H1 (cell line): ENCODE results near the gene PID1. TPM values are rescaled to one million over a fixed set of nuclear protein-coding genes. Genes with fewer than 3 reads are reported as not detected.

ENCODE experiments used
- CREB1 ChIP-seq: IDR thresholded peaks from 2 replicates; pipeline ENCODE4 v1.6.1; 2012; ENCODE audit warnings: inconsistent platforms
- SAP30 ChIP-seq: fragments of 300-600 bp; sonication (generic); IDR thresholded peaks from 2 replicates; pipeline ENCODE4 v1.7.1; 2012; ENCODE audit warnings: low read length, moderate library complexity, mild to moderate bottlenecking, inconsistent platforms; ENCODE audit not compliant: insufficient read depth, insufficient replicate concordance
- polyA plus RNA-seq, 7 experiments: library from polyadenylated mRNA; depleted of rRNA in 3 of 7; stranded (reverse) in 5 of 7; unstranded in 2 of 7; fragments of >200 nt in 5 of 7; fragments of 200-250 nt in 2 of 7; gene quantifications; 1 replicate in 5 of 7; 2 replicates in 1 of 7; 4 replicates in 1 of 7; pipeline versions ENCODE4 v1.2.1 to v1.2.3, GENCODE V29; 2011 to 2013; ENCODE audit warnings: missing spikeins in 2 of 7, mixed read lengths in 2 of 7
- total RNA-seq: library from RNA; stranded (reverse); fragmentation: NEBNext Ultra II Directional; extraction: Animal tissue kit (Norgen Biotek cat#: 25700); gene quantifications from 2 replicates; pipeline ENCODE4 v1.2.1, GENCODE V29; 2021

Gene PID1
- total and polyA plus RNA-seq, 2 of the 8 experiments (the other 6 are each of a cell fraction or from before 2014, with no cell fraction given) = 1.5 to 3.3 TPM

DNA sequence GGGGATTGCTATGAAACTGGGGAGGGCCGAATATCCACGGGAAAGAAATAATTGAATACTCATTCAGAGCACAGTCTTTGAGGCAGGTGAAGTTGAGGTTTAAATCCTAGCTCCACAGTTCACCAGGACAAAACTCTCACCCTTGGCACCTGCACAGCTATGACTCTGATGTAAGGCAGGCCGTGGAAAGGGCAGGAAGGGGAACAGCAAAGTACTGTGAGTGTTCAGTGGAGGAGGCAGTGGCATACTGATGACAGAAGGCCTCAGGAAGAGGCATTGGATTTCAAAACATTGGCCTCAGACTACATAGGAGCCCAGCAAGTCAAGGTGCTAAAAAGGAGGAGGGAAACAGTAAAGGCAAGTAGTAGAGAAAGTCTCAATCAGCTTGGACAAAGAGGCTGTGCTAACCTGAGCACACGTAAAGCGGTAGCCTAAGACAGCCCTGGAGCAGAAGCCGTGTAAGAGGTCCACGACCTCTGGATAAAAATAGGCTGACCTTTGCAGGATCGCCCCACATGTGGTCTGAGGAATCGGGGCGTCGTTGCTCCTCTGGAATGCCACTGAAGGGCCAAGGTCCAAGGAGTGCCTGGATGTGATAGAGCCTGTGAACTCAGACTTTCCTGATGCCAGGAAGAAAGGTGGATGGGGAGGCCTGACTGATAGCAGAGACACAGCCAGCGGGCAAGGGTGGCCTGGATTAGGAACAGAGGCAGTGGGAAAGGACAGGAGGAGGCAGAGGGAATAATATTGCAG, 243.6 kb downstream of the PID1 start (continued):
- no peak for TF ChIP-seq SAP30
- TF ChIP-seq CREB1 = no peak
